Gastroesophageal sphincter (tissue), 3 donors: ENCODE data around the gene COLEC11.

Experiments
- EP300 ChIP-seq: sonication (generic); formaldehyde crosslinking; IDR thresholded peaks from one replicate; pipeline ENCODE4 v1.6.1; 2017; ENCODE audit warnings: antibody characterized with exemption, mild to moderate bottlenecking
- POLR2A ChIP-seq, 2 donors: fragments of 450-650 bp; IDR thresholded peaks; one replicate each; pipeline ENCODE4 v1.6.1; 2017; ENCODE audit warnings: antibody characterized with exemption in 2 of 2, mild to moderate bottlenecking in 2 of 2, moderate library complexity in 1 of 2
- TF ChIP-seq, protein P1 (sequence below), 4 experiments: fragments of 200-600 bp in 2 of 4; fragments of 450-650 bp in 2 of 4; sonication (generic) in 1 of 4; IDR thresholded peaks; one replicate each; pipeline ENCODE4 v1.5.1; 2017 to 2019; ENCODE audit warnings: antibody characterized with exemption in 4 of 4, mild to moderate bottlenecking in 2 of 4, moderate library complexity in 2 of 4

DNA sequence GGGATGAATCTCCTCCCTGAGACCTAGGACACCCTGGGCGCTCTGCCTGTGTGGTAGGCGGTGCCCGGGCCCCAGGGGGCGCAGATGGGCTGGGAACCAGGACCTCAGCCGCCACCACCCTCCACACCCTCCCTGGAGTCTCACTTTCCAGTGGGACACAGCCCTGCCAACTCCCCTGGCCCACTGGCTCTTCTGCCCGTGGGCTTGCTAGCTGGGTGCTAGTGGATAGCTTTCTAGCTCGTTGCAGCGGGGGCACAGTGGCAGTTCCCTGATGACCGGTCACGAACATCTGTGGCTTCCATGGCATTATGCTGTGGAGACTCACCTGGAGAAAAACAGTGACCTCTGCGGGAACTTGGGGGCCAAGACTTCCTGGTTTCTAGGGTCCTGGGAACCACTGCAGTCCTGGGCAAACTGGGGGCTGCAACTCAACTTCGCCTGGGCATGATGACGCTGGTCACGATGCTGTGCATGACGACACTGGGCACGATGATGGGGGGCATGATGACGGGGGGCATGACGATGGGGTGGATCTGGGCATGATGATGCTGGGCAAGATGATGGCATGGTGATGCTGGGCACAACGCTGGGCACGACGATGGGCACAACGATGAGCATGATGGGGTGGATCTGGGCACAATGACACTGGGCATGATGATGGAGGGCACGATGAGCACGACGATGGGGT, 32.0 kb downstream of the COLEC11 start:
- no peak for TF ChIP-seq EP300
- TF ChIP-seq, protein P1, sequence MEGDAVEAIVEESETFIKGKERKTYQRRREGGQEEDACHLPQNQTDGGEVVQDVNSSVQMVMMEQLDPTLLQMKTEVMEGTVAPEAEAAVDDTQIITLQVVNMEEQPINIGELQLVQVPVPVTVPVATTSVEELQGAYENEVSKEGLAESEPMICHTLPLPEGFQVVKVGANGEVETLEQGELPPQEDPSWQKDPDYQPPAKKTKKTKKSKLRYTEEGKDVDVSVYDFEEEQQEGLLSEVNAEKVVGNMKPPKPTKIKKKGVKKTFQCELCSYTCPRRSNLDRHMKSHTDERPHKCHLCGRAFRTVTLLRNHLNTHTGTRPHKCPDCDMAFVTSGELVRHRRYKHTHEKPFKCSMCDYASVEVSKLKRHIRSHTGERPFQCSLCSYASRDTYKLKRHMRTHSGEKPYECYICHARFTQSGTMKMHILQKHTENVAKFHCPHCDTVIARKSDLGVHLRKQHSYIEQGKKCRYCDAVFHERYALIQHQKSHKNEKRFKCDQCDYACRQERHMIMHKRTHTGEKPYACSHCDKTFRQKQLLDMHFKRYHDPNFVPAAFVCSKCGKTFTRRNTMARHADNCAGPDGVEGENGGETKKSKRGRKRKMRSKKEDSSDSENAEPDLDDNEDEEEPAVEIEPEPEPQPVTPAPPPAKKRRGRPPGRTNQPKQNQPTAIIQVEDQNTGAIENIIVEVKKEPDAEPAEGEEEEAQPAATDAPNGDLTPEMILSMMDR (IDR thresholded peaks at IDR 0.05) = no peak
- TF ChIP-seq POLR2A (IDR thresholded peaks at IDR 0.05) = no peak
